ENCODE results near the gene PLEKHG4. TPM values are rescaled to one million over a fixed set of nuclear protein-coding genes. Genes with fewer than 3 reads are reported as not detected.

PLEKHG4 gene
- total RNA-seq, 1 experiment from 2014 or later = 0.57 TPM

DNA sequence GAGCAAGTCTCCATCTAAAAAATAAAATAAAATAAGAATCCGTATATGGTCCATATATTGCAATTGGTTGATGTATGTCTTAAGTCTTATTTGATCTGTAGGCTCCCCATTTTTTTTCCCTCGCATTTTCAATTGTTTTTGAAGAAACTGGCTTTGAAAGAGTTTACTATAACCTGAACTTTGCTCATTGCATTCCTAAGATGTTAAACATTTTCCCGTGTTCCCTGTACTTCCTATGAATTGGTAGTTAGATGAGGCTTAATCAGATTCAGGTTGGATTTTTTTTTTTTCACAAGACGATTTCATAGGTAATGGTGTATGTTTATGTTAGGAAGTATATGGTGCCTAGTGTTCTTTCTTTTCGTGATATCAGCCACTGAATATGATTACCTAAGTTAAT lies 50.6 kb downstream of the PLEKHG4 start:
- DNase-seq (ENCODE audit: low read depth) = no peak

GRCh38 chr16:67333315-67333714 lies 54.0 kb downstream of the PLEKHG4 start:
- DNase-seq (ENCODE audit: low read depth) = no peak

DNA sequence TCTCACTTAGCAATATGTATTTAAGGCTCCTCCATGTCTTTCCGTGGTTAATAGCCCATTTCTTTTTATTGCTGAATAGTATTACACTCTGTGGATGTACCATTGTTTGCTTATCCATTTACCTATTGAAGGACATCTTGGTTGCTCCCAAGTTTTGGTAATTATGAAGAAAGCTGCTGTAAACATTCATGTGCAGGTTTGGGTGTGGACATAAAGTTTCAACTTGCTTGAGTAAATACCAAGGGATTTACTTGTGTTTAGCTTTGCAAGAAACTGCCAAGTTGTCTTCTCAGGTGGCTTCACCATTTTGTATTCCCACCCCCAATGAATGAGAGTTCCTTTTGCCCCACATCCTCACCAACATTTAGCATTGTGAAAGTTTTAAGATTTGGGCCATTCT lies 56.8 kb downstream of the PLEKHG4 start:
- DNase-seq (ENCODE audit: low read depth) = no peak

DNA sequence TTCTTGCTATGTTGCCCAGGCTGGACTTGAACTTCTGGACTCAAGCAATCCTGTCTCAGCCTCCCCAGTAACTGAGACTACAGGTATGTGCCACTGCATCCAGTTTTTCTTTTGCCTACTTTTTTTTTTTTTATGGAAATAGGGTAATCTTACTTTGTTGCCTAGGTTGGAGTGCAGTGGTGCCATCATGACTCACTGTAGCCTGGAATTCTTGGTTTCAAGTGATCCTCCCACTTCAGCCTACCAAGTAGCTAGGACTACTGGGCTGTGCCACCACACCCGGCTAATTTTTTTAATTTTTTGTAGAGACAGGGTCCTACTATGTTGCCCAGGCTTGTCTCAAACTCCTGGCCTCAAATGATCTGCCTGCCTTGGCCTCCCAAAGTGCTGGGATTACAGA lies 57.3 kb downstream of the PLEKHG4 start:
- no peak for DNase-seq (ENCODE audit: low read depth)

Other genes starting within 250 kb of the PLEKHG4 start
- 16.1 and 24.3 TPM in 2 replicates for gene PHAF1, start 169.6 kb upstream of the PLEKHG4 start, total RNA-seq (2014; rRNA removed)
- gene B3GNT9, start 128.5 kb upstream of the PLEKHG4 start, total RNA-seq (2014; rRNA removed) = 75.5 and 85.0 TPM in 2 replicates
- gene TRADD, start 119.6 kb upstream of the PLEKHG4 start, total RNA-seq (2014; rRNA removed) = 31.2 and 46.0 TPM in 2 replicates
- 24.5 and 32.5 TPM in 2 replicates for gene FBXL8, start 119.6 kb upstream of the PLEKHG4 start, total RNA-seq (2014; rRNA removed)
- gene HSF4, start 114.8 kb upstream of the PLEKHG4 start, total RNA-seq (2014; rRNA removed) = 19.4 and 29.1 TPM in 2 replicates
- gene NOL3, start 109.0 kb upstream of the PLEKHG4 start, total RNA-seq (2014; rRNA removed) = 58.0 and 58.6 TPM in 2 replicates
- gene MATCAP1, start 95.6 kb upstream of the PLEKHG4 start, total RNA-seq (2014; rRNA removed) = 21.5 and 25.8 TPM in 2 replicates
- gene EXOC3L1, start 89.4 kb upstream of the PLEKHG4 start, total RNA-seq (2014; rRNA removed) = 5.1 and 10.3 TPM in 2 replicates
- gene E2F4, start 87.4 kb upstream of the PLEKHG4 start, total RNA-seq (2014; rRNA removed) = 126 and 153 TPM in 2 replicates
- 1.8 and 1.9 TPM in 2 replicates for gene ELMO3, start 80.4 kb upstream of the PLEKHG4 start, total RNA-seq (2014; rRNA removed)
- 32.0 and 43.3 TPM in 2 replicates for gene TMEM208, start 52.4 kb upstream of the PLEKHG4 start, total RNA-seq (2014; rRNA removed)
- gene FHOD1, start 32.1 kb upstream of the PLEKHG4 start, total RNA-seq (2014; rRNA removed) = 27.0 and 29.7 TPM in 2 replicates
- gene SLC9A5, start 30.6 kb upstream of the PLEKHG4 start, total RNA-seq (2014; rRNA removed) = 0.98 and 1.3 TPM in 2 replicates
- not detected in 2 replicates for gene KCTD19, start 47.2 kb downstream of the PLEKHG4 start, total RNA-seq (2014; rRNA removed)
- not detected in 2 replicates for gene LRRC36, start 47.3 kb downstream of the PLEKHG4 start, total RNA-seq (2014; rRNA removed)
- 11.9 and 17.6 TPM in 2 replicates for gene TPPP3, start 114.0 kb downstream of the PLEKHG4 start, total RNA-seq (2014; rRNA removed)
- 9.9 and 13.5 TPM in 2 replicates for gene ZDHHC1, start 136.9 kb downstream of the PLEKHG4 start, total RNA-seq (2014; rRNA removed)
- gene HSD11B2, start 151.6 kb downstream of the PLEKHG4 start, total RNA-seq (2014; rRNA removed) = 0.17 and 0.58 TPM in 2 replicates
- 147 and 156 TPM in 2 replicates for gene ATP6V0D1, start 201.6 kb downstream of the PLEKHG4 start, total RNA-seq (2014; rRNA removed)
- not detected in 2 replicates for gene AGRP, start 204.0 kb downstream of the PLEKHG4 start, total RNA-seq (2014; rRNA removed)
- 24.3 and 24.4 TPM in 2 replicates for gene RIPOR1, start 249.3 kb downstream of the PLEKHG4 start, total RNA-seq (2014; rRNA removed)

All from LHCN-M2 (cell line).